A204.1 (cell line): ENCODE data around the gene PNPO.
A peak's percentile ranks its signal among the peaks of the same experiment; 100 is the strongest.

Experiments
- FAIRE-seq: peaks from 2 replicates; lab custom pipeline; 2012; peaks lifted over from hg19 to GRCh38; lab: Jason Lieb, UNC

PNPO gene

GRCh38 chr17:47950448-47950847 lies 9.1 kb downstream of the PNPO start:
- FAIRE-seq: no peak

DNA sequence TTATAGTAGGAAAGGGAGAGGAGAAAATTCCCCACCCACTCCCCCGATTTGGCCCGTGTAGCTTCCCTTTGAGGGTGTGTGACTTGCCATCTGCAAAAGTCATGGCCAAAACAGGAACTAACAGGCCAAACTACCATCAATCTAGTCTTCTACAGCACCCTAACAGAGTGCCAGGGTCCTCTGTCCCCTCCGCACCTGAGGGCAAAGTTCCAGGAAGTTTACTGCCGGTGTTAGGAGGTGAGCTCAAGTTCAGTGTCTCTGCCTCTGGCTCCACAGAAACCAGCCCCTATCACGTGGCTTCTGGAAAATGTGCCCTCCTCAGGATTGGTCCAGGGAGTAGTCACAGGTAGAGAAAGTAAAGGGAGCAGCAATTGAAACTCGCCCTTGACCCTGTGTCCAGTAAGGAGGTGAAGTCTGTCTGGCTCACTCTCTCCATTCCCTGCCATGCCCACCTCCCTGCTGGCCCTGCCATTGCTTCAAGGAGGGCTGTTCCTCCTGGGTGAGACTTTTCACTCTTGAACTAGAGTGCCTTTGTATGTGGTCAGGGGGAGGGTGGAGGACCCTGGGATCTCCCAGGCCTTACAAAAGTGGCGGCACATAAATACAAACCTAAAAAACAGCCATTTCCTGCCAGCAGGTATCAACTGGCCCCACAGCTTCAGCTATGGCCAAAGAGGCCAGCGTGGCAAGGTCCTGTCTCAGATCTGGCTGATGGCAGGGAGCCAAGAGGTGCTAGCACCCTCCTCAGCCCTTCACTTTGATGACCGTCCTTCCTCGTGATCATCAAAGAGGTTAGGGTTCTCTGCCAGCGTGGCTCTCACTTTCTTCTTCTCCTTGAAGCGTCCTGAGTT lies 11.0 kb downstream of the PNPO start:
- FAIRE-seq: no peak

GRCh38 chr17:47953909-47954308 lies 12.5 kb downstream of the PNPO start:
- FAIRE-seq: no peak

DNA sequence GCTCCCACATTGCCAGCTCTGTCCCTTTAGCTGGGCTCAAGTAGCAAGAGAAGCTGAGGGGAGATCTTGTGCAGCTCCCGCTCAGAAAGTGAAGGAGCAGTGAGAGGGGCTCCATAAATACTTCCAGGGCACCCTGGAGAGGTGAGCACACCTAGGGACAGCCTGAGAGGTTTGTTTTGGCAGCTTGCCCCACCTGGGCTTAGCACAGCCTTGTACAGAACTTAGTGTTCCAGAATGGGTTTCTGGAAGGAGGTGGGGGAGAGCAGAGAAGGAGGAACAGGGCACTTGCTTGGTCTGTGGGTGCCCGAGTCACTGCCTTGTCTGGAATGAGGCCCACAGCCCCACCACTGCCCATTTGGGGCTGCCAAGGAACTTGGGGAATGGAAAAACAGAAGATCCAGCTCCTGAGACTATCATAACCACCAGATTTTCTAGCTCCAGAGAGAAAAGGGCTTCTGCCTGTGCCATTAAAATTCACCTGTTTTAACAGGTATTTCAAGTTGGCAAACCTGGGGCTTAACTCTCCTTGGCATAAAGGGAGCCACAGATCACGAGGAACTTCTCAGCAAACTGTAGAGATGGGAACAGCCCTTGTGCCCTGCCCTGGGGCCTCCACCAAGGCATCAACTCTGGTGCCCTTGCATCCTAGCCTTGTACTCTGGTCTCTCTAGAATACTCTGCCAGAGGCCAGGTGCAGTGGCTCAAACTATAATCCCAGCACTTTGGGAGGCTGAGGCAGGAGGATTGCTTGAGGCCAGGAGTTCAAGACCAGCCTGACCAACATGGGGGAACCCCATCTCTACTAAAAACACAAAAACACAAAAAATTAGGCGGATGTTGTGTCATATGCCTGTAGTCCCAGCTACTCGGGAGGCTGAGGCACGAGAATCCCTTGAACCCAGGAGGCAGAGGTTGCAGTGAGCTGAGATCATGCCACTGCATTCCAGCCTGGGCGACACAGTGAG lies 14.4 kb downstream of the PNPO start:
- no peak for FAIRE-seq

GRCh38 chr17:47956791-47957590 lies 15.6 kb downstream of the PNPO start:
- FAIRE-seq: no peak

DNA sequence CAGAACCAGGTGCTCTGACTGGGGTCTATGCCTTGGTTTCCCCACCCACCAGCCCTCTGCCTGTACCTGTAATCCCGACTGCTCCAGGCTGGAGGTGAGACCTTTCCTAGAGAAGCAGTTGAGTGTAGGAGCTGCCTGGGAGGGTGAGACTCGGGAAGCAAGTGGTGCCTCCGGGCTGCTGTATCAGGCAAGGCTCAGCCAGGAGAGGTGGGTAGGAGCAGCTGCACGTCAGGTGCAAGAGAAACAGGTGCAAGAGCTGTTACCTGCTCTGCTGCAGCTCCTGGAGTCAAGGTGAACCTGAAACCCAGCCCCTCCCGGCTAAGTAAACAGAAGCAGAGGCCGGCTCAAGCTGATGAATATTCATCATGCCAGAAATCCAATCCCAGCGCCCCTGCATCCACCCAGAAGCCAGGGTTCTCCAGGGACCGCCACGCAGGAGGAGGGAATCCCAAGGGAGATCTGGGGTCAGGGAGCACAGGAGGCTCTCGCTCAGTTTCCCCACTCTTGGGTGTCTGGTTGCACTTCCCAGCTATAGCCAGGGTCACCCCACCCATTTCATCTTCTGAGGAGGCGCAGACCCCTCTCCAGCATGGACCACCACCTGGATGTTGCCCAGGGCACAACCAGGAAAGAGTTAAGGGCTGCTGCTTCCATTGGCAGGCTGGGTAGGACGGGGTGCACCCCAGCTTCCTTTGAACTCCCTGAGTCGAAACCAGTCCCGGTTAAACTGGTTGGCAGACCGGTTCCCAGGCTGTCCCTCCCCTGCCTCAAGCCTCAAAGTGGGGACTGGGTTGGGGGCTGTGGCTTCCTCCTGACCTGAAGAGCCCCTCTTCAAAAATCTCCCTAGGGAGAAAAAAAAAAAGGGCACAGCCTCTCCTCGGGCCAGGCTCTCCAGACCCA lies 16.5 kb downstream of the PNPO start, which contains the start of gene PRR15L:
Gene PRR15L, minus strand, starts transcription at position 293 of the 900 bp plus-strand sequence. CDS start 4,649 bp downstream, outside the sequence.
- FAIRE-seq: no peak

DNA sequence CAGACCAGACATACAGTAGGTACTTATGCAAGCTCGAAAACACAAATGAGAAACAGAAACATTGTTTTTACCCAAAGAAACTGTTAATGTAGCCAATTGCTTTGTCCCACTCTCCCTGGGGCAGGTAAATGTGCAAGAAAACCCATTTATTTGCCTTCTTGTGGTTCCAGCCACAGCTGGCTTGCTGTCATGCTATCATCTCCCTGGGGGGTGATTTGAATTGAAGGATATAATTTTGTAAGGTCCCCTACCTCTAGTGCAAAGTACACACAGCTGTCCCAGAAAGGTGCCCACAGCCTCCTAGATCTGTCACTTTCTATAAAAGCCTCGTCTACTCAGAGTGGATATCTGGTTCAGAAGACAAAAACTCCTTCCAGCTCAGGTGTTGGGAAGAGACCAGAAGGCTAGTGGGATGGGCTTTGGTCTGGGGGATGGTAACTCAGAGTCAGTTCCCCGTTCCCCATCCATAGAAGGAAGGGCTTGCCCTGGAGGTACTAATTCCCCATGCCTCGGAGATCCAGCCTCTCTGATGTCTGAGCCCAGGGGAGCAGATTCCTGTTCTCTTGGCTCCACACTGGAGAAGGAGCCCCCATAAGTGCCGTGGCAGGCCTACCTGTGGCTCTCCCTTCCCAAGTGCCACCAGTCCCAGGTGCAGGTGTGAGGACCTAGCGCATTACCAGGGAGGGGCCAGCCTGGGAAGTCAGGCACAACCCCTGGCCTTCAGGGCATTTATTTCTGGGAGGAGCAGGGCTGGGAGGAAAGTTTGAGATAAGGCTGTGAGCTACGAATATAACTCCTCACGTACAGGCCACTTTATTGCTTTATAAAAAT lies 18.7 kb downstream of the PNPO start:
- FAIRE-seq: no peak

- no peak for FAIRE-seq
Observed at GRCh38 chr17:47961406-47961805, 20.0 kb downstream of the PNPO start.

- no peak for FAIRE-seq
Observed at GRCh38 chr17:47962901-47963300, 21.5 kb downstream of the PNPO start.

GRCh38 chr17:47964856-47965255 lies 23.5 kb downstream of the PNPO start:
- no peak for FAIRE-seq

DNA sequence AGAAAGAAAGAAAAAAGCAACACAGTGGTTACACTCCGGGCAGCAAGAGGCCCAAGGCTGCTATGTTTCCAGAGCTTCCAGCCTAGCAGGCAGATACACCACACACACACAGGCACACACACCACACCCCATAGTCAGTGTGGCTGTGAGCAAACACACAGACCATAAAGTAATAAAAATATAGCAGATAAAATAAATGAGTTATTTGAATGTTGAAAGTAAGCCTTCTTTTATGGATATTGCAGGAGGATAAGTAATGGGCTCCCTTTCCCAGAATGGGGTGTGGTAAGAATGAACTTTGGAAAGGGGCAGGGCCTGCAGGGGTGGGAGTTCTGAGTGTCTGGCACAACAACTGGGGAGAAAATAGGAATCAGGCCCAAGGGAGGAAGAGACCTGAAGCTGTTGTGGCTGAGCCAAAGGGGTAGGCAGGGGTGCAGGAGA lies 24.7 kb downstream of the PNPO start:
- FAIRE-seq: no peak

DNA sequence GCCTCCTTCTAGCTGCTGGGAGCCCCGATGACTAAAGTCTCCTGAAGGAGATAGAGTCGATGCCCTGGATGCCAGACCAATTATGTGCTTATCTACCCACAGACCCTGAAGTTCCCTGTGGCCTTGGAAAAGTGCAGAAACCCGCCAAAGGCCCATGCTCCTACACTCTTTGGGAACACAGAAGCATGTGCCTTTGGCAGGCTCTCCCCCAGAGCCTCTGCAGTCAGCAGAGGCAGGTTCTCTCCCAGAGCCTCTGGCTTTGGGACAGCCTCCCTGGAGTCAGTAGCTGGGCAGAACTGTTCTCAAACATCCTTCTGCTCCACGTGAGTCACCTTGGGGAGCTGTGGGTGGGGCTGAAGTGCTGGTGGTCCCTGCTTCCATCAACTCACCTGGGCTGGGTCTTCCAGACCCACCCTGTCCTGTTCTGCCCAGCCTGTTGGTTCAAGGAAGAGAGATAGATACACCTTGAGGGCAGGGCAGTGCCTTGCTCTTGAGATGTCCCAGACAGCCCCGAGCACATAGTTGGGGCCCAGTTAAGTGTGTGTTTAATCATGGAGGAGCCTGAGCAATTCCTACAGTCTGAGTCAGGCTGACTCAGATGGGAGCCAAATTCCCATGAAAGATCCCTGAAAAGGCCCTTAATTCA lies 26.4 kb downstream of the PNPO start:
- FAIRE-seq: no peak

DNA sequence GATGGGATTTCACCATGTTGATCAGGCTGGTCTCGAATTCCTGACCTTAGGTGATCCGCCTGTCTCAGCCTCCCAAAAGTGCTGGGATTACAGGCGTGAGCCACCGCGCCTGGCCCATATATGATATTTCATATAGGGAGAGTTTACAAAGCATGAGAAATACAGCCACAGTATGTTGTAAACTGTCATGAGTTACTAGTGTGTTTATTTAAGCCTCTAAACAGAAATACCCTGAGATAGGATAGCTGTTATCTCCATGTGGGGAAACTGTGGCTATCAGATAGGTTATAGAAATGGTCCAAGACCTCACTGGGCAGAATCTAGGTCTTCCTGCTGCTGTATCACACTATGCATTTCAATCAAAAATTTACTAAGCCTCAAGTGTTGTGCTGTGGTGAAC lies 27.5 kb downstream of the PNPO start:
- no peak for FAIRE-seq

GRCh38 chr17:47969930-47970724 lies 28.8 kb downstream of the PNPO start:
- FAIRE-seq: no peak

GRCh38 chr17:47970725-47971499 lies 29.5 kb downstream of the PNPO start, which contains the start of gene CDK5RAP3:
Gene CDK5RAP3 (plus strand): TSS chr17:47971113. CDS start chr17:47971147, 34 bp downstream.
- peak; percentile 98 for FAIRE-seq

DNA sequence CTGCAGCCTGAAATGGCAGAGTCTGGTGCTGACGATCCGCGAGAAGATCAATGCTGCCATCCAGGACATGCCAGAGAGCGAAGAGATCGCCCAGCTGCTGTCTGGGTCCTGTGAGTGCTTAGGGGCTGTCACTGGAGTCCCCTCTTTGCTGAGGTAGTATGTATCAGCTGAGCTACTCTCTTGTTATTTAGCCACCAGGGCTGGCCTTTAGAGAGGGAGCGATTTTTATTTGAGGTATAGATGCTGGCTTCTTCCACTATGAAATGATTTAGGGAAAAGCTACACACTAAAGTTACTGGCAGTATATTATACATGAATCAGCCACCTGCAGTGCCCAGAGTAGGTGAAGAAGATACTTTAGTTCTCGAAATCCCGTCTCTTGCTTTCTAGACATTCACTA lies 32.2 kb downstream of the PNPO start:
- FAIRE-seq: no peak

DNA sequence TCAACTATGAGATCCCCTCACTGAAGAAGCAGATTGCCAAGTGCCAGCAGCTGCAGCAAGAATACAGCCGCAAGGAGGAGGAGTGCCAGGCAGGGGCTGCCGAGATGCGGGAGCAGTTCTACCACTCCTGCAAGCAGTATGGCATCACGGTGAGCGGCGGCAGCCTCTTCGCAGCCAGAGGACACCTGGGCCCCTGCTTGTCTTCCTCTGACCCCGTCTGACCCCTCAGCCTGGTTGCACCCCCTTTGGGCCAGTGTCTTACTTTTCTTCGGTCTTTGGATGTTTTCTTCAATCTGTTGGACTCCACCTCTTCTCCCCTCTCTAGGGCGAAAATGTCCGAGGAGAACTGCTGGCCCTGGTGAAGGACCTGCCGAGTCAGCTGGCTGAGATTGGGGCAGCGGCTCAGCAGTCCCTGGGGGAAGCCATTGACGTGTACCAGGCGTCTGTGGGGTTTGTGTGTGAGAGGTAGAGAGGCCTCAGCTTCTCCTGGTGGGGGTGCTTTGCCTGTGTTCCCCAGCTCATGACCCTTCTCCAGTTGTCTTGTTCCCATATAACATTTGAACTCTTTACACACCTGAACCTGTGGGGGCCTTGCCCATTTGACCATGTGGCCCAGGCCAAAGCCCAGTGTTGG lies 33.9 kb downstream of the PNPO start:
- no peak for FAIRE-seq
